ENCODE measurements around the gene GOSR1. TPM values are rescaled to one million over a fixed set of nuclear protein-coding genes. Genes with fewer than 3 reads are reported as not detected.
A peak's percentile ranks its signal among the peaks of the same experiment; 100 is the strongest.

The GOSR1 gene
- total RNA-seq, 1 experiment from 2014 or later, result 86.5 TPM

- H3K9me3 ChIP-seq, result no peaks in the 10 kb centered on the region
- Mint-ChIP-seq H3K27me3 (ENCODE audit: insufficient read depth, unreplicated experiment) (no peaks in the 10 kb centered on the region), H3K36me3 (ENCODE audit: insufficient read depth, unreplicated experiment) (peaks cover 8% of the 10 kb centered on the region), H3K9me3 (ENCODE audit: unreplicated experiment) (no peaks in the 10 kb centered on the region), H3K4me1 (ENCODE audit: low read depth, unreplicated experiment) (peaks cover 13% of the 10 kb centered on the region), H3K4me3 (ENCODE audit: unreplicated experiment) (no peak overlapping the region), H3K27ac (ENCODE audit: unreplicated experiment) (no peak overlapping the region)
- ChIA-PET CTCF (no interaction called here), POLR2A (no interaction called here)
- TF ChIP-seq CTCF (IDR thresholded peaks at IDR 0.05; ENCODE audit: insufficient read depth in 1 of 2, low read depth in 1 of 2, low read length in 1 of 2, severe bottlenecking in 1 of 2, unreplicated experiment in 1 of 2), result no peak
- no peak for DNase-seq
- H3K4me3 ChIP-seq (ENCODE audit: low read depth, low read length), result no peak overlapping the region
- intact Hi-C loops (cut with micrococcal nuclease; ENCODE audit: unreplicated experiment), result no loop called here
- BruUV-seq (replicated peaks), result no TSS peak
- H3K27me3 ChIP-seq (replicated peaks; ENCODE audit: control insufficient read depth, insufficient read depth, low read length), result no peaks in the 10 kb centered on the region
- no peaks in the 10 kb centered on the region; the same call in 1 of the 2 replicates for H3K4me1 ChIP-seq
- H3K36me3 ChIP-seq (ENCODE audit: control insufficient read depth, insufficient read depth, low read length), result no peaks in the 10 kb centered on the region
Observed at GRCh38 chr17:30472238-30472890, 4.8 kb upstream of the GOSR1 start.

DNA sequence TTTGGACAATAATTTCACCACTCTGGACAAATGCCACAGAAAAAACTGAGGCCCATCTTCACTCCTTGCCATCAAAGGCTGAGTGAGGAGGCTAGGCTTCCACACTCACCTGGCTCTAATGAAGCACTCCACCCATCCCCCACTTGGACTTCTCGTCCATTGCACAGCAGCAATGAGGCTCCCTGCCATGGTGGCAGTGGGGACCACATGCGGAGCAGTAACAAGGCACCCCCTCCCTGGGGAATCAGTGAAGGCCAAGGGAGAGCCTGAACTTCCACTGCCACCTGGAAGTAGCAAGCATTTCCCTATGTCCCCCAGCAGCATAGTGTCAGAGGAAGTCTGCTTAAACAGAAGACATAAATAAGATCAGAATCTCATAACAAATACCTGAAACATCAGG is 2.0 kb upstream of the GOSR1 start:
- ChIA-PET POLR2A (no interaction called here), CTCF (no interaction called here)
- peaks cover 22% of the 10 kb centered on the region for H3K36me3 Mint-ChIP-seq (ENCODE audit: insufficient read depth, unreplicated experiment)
- H3K27ac Mint-ChIP-seq (ENCODE audit: unreplicated experiment), result no peak overlapping the region
- TF ChIP-seq CTCF (IDR thresholded peaks at IDR 0.05; ENCODE audit: insufficient read depth in 1 of 2, low read depth in 1 of 2, low read length in 1 of 2, severe bottlenecking in 1 of 2, unreplicated experiment in 1 of 2), result no peak
- no peak overlapping the region for H3K4me3 Mint-ChIP-seq (ENCODE audit: unreplicated experiment)
- Histone ChIP-seq H3K4me1 (no peaks in the 10 kb centered on the region; the same call in 1 of the 2 replicates), H3K4me3 (ENCODE audit: low read depth, low read length) (no peak overlapping the region), H3K36me3 (ENCODE audit: control insufficient read depth, insufficient read depth, low read length) (no peaks in the 10 kb centered on the region), H3K9me3 (no peaks in the 10 kb centered on the region), H3K27me3 (replicated peaks; ENCODE audit: control insufficient read depth, insufficient read depth, low read length) (no peaks in the 10 kb centered on the region)
- no peak for DNase-seq
- no peaks in the 10 kb centered on the region for H3K27me3 Mint-ChIP-seq (ENCODE audit: insufficient read depth, unreplicated experiment)
- H3K9me3 Mint-ChIP-seq (ENCODE audit: unreplicated experiment), result no peaks in the 10 kb centered on the region
- intact Hi-C loops (cut with micrococcal nuclease; ENCODE audit: unreplicated experiment), result loop anchor here (5.0 kb wide), 1 partner anchor 242 kb away; no protein-coding TSS in a partner anchor
- peaks cover 13% of the 10 kb centered on the region for H3K4me1 Mint-ChIP-seq (ENCODE audit: low read depth, unreplicated experiment)
- BruUV-seq (replicated peaks), result no TSS peak

DNA sequence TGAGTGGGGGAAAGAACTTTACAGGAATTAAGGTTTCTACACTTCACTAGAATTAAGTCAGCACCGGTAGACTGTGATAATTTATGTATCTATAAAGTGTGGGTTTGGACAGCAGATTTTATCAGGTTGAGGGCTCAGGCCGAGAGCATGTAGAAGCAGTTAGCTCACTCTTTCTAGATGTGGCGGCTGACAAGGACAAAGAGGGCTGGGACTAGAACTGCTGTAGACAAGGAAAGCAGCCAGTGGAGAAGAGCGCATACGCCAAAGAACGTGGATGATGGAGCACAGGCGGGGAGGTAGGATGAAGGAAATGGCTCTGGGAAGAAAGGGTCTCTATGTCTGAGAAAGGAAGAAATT is 504 bp upstream of the GOSR1 start:
- no peaks in the 10 kb centered on the region for H3K36me3 ChIP-seq (ENCODE audit: control insufficient read depth, insufficient read depth, low read length)
- CTCF ChIA-PET, result interaction anchor here (0.6 to 1.4 kb wide), 11 partner anchors 12 to 372 kb away, joined by 3 to 6 read pairs (median 3); no protein-coding TSS in a partner anchor
- TF ChIP-seq CTCF (IDR thresholded peaks at IDR 0.05; ENCODE audit: insufficient read depth in 1 of 2, low read depth in 1 of 2, low read length in 1 of 2, severe bottlenecking in 1 of 2, unreplicated experiment in 1 of 2), result no peak
- H3K27me3 ChIP-seq (replicated peaks; ENCODE audit: control insufficient read depth, insufficient read depth, low read length), result no peaks in the 10 kb centered on the region
- H3K4me3 Mint-ChIP-seq (ENCODE audit: unreplicated experiment), result peak overlapping the region; percentile 91
- peak overlapping the region; percentile 96 for H3K4me3 ChIP-seq (ENCODE audit: low read depth, low read length)
- peaks cover 37% of the 10 kb centered on the region for H3K36me3 Mint-ChIP-seq (ENCODE audit: insufficient read depth, unreplicated experiment)
- peak in 1 of 2 experiments; percentile 10 for DNase-seq
- peaks cover 13% of the 10 kb centered on the region for H3K4me1 Mint-ChIP-seq (ENCODE audit: low read depth, unreplicated experiment)
- H3K27ac Mint-ChIP-seq (ENCODE audit: unreplicated experiment), result peak overlapping the region; percentile 97
- intact Hi-C loops (cut with micrococcal nuclease; ENCODE audit: unreplicated experiment), result loop anchor here (1.0 to 5.0 kb wide), 3 partner anchors 25 to 241 kb away; no protein-coding TSS in a partner anchor
- H3K9me3 ChIP-seq, result no peaks in the 10 kb centered on the region
- TSS peak; percentile 60 for BruUV-seq (replicated peaks)
- H3K4me1 ChIP-seq, result no peaks in the 10 kb centered on the region; the same call in 1 of the 2 replicates
- POLR2A ChIA-PET, result interaction anchor here (2.2 kb wide), 1 partner anchor 124 kb away, joined by 8 read pairs; no protein-coding TSS in a partner anchor
- H3K9me3 Mint-ChIP-seq (ENCODE audit: unreplicated experiment), result no peaks in the 10 kb centered on the region
- H3K27me3 Mint-ChIP-seq (ENCODE audit: insufficient read depth, unreplicated experiment), result no peaks in the 10 kb centered on the region
